GM18870 (cell line): ENCODE measurements around the gene RAI1.
A peak's percentile ranks its signal among the peaks of the same experiment; 100 is the strongest.

Source experiments
- ATAC-seq: cut with Tn5 transposase; IDR thresholded peaks from one replicate; pipeline ENCODE4 v1.9.1; 2021; ENCODE audit warnings: moderate library complexity; ENCODE audit not compliant: unreplicated experiment

RAI1 gene

DNA sequence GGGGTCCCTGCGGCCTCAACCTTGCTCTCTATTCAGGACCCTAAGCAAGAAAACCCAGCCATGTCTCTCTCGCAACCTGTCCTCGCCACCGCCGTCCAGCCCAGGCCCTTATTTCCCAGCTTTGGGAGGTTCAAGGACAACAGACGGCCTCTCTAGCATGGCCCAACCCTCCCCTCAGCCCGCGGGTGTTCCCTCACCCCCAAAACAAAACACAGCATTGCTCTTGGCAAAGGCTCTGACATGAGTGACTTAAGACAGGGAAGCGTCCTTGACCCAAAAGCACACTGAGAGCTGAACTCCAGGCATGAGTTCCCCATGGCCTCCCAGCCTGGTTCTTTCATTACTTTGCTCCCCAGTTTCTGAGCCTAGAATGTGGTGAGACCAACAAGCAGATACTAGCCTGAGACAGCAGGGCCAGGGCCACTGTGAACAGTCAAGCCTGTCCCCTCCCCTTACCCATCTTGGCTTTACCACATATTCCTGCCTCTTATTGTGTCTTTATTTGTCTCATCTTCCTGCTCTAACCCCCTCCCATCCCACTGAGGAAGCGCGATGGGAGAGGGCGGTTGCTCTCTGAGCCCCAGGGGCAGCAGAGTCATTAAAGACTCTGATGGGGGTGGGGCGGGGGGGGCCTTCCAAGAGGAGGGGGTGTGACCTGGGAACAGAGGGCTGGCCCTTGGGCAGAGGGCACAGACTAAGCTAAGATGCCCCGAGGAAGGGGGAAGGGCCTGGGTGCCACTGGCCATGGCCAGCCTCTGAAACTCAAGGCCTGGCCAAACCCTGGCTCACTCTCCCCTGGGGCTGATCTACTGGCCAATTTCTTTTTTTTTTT lies 143.7 kb downstream of the RAI1 start:
- no peak for ATAC-seq

DNA sequence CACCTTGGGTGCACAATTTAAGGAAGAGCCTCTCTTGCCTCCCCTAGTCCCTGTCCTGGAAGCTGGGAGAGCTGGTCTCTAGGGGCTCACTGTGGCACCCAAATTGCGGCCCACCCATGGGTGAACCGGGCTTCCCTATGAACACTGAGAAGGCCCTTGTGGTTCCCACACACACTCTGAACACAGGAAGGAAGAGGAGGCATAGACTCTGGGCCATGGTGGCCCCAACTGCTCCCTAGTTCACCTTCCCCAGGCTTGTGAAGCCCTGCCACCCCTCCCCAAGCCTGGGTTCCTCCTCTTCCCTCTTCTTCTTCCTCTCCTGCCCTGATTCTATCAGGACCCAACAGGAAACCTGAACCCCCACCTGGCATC lies 145.1 kb downstream of the RAI1 start:
- no peak for ATAC-seq

DNA sequence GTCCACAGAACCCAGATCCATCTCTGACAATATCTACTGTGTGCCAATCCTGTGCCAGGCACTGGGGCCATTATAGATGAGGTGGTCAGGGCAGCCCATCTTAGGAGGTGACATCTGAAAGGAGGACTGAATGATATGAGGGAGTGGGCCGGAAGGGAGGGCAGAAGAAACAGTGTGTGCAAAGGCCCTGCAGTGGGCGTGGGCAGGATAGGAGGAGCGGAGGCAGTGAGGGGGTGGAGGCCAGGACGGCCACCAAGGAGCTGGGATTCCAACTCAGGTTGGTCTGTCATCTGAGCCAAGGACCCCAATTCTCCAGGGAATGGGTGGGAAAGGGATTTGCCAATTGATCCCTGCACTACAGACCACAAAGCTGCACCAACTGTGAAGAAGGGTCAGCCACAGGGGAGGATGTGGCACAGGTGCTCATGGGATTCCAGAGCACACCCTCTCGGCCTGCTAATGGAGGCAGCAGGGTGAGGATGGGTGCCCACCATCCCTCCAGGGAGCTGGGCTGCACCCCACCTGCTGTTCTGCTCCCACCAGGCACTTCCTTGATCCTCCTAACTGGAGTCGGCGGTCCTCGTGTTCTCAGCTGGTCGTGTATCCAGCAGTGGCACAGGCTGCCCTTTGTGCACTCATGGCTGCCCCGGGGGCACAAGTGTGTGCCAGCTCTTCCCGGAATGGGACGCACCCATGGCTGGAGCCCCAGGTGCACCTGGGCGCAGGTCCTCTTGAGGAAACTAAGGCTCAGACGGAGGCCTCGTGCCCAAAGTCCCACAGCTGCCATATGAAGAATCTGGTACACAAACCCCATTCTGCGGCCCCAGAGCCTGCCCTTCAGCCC lies 145.9 kb downstream of the RAI1 start:
- ATAC-seq: no peak

DNA sequence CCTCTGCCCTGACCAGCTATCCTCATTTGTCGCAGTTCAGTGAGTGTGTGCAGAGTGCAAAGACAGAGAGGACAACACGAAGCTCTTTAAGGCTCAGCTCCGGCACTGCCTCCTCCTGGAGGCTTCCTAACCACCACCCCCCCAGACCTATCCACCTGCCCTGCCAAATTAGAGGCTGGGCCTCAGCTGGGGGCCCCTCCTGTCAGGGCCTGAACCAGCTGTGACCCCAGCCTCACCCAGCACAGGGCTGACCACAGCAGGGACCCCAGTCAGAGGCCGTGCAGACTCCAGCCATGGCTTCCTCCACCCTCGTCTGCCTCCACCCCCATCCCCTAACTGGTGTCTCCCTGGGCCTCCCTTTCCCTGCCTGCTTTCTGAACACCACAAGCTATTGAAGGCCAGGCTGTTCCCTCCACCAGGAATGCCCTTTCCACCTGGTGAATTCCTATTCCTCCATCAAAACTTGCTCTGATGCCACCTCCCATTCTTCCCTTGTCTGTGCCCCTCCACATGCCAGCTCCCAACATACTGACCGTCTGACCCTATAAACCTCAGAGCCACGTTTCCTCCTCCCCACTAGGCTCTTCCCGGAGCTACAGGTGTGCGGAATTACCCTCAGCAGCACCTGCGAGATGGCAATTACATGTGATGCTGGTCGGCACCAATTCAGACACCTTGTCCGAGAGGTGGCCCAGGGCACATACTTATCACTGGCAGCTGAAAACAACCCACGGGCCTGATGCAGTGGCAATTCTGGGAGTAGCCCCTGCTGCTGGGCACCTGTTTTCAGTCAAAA lies 146.8 kb downstream of the RAI1 start:
- ATAC-seq: no peak

DNA sequence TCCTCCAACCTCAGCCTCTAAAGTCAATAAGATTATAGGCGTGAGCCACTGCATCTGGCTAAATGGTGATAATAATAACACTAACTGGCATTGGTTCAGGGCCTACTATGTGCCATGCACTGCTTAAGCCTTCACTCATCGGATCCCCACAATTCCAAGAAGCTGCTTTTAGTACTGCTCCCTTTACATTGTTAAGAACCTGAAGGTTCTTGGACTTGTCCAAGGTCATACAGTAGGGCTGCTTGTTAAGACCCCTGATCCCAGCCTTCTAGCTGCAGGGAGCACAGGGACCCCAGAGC lies 149.0 kb downstream of the RAI1 start:
- no peak for ATAC-seq

DNA sequence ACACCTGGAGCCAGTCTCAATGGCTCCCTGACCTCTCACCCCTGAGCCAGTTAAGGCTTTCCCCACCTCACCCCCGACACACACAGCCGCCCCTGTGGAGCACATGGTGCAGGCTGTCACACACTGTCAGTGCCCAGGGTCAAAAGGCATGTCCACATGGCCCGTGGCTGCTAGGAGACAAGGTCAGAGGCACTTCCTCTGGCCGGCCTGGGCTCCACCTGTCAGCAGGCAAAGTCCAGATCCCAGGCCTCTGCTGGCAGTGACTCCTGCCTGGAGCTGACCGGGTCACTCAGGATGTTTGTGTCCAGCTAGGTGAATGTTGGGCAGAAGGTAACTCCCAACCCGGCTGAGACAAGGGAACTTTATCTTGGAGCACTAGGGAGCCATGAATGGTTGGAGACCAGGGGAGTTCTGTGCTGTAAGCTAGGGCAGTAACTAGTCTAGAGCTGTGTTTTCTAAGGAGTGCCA lies 149.5 kb downstream of the RAI1 start:
- no peak for ATAC-seq

DNA sequence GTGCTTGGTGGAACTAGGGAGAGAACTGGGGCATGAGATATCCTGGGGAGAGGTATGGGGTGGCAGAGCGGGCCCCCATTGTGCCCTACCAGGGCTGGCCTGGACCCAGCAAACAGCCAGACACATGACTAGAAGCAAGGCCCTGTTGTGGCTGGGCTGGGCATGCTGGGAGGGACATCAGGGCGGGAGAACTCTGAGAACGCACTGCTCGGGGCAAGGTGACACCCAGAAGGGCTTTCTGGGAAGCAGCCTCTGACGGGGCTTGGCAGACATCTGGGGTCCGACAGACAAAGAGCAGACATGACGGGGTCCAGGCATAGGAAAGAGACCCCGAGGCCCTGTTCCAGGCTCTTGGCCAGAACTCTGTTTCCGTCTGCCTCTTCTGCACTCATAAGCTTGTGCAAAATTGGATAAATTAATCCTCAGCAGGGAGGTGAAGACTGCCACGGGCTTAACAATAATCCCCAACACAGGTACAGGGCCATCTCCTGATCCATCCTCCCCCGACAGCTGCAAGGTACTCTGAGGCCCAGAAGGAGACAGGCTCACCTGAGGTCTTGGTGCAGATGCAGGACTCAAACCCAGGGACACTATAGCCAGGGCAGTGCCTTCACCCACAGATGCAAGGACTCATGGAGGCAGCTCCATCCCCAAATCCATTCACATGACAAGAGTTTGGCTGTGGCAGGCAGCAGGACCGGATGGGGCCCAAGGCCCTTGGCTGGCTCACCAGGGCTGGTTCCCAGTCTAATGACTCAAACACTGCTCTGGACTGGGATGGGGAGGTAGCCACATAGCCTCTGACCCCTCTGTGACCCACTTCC lies 150.2 kb downstream of the RAI1 start:
- no peak for ATAC-seq

DNA sequence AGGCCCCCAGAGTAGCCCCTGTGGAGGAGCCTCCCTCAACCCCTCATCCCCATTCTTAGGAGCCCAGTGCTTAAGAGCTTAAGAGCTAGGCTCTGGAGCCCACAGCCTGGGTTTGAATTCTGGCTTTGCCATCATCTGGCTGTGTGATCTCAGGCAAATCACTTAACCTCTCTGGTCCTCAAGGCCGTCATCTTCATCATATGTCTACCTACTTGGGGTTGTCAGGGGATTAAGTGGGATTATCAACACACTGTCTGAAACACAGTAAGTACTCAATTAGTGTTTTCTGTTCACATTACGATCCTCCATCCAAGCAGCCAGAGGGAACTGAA lies 150.7 kb downstream of the RAI1 start:
- ATAC-seq: no peak

DNA sequence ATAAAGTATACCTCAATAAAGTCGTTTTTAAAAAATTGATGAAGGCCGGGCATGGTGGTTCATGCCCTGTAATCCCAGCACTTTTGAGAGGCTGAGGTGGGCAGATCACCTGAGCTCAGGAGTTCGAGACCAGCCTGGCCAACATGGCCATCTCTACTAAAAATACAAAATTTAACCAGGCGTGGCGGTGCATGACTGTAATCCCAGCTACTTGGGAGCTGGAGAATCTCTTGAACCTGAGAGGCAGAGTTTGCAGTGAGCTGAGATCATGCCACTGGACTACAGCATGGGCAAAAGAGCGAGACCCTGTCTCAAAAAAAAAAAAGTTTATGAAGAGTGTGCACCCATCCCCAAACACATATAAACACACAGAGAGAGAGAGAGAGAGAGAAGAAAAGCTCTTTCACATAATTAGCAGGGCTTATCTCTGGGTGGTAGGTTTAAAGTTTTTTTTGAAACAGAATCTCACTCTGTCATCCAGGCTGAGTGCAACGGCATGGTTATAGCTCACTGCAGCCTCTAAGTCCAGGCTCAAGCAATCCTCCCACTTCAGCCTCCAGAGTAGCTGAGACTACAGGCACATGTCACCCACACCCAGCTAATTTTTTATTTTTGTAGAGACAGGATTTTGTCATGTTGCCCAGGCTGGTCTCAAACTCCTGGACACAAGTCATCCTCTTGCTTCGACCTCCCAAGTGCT lies 152.6 kb downstream of the RAI1 start:
- ATAC-seq: no peak

DNA sequence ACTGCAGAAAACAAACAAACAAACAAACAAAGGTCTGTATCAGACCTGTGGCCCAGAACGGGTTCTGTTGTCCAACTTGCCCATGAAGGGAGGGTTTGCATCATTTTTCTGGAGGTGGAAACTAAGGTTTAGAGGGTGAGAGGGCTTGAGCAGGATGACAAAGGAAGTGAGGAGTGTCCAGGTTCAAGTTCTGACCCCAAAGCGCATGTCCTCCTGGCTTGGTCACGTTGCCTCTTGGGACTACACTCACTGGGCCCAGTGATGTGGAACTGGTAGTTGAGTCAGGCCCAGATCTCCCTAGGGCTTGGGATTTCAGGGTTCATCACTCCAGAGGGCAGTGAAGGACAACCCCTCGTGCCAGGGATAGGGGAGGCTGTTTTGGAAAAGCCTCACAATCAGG lies 153.7 kb downstream of the RAI1 start:
- ATAC-seq: no peak

DNA sequence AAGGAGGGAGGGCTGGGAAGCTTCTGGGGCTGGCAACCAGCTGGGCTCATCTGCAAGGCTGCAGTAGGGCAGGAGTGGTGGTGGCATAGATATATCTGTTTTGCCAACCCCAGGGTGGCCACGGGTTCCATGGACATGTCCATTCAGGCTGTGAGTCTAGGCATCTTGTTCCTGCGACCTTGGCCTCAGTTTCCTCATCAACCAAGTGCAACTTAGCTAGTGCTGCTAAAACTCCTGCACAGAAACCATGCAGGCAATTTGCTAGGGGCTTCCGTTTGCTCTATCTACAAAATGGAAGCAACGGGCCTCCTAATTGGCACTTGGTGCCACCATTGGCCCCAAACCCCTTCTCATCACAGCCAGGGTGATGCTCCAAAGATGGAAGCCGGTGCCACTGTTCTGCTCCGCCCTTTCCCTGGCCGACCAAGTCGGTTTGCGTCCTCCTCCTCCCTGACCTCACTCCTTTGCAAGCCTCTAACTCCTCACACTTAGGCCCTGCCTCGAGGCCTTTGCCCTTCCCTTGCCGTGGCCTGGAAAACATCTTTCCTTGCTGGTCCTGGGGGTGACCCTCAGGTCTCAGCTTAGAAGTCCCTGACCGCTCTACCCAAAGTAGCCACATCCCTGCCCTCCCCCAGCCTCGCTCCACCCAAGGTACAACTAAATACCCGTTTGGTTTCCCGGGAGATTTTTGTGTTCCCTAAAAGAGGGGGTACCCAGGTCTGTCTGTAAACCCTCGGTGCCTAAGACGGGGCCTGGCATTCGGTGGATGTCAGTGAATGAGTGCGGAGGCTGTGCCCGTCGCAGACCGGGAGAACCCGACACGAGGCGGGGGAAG lies 154.4 kb downstream of the RAI1 start:
- ATAC-seq: peak; percentile 3

DNA sequence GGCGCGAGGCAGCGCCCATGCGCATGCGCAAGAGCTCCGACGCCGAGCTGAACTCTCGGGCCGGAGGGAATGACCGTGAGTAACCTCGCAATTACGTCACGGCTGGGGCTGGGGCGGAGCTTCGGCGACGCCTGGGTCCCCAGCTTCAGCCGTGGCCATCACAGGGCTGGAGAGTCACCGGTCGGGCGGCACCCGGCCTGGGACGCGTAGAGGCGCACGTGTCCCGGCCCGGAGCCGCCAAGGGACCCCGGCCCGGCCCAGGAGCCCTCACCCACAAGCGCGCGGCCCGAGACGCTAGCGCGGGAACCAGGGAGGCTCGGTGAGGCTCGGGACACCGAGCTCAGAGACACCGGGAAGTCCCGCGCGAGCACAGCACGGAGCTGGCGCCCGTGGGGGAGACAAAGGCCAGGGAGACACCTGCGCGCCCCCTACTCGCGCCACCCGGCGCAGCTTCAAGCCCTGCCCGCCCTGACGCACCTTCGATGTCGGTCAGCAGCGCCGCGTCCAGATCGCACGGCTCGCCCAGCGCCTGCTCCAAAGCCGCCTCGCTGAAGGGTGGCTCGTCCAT lies 155.1 kb downstream of the RAI1 start:
- peak; percentile 41 for ATAC-seq

DNA sequence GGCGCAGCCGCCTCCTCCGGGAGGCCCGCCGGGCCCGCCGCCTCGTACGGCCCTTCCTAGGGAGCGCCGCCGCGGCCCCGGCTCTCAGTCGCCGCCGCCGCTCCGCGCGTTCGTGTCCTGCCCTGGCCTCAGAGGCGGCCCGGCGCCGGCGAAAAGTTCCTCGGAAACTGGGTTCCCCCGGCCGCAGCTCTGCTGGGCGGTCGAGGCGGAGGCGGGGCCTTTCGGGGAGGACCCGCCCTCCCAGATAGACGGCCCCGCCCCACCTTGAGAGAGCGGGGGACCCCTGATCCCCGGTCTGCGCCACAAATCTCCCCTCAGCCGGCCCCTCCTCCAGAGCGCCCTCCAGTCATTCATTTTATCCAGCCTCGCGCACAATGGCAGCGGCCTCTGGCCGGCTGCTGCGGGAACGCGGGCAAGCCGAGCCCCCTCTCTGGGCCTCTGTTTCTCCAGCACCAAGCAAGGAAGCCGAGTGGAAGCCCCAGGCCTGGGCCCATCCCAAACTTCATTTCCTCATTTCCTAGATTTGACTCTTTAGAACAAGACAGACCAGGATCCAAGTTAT lies 155.6 kb downstream of the RAI1 start, which contains the start of gene SREBF1:
Gene SREBF1, minus strand, starts transcription at position 169 of the 562 bp plus-strand sequence. CDS start 169 bp downstream, outside the sequence.
- peak; percentile 4 for ATAC-seq

DNA sequence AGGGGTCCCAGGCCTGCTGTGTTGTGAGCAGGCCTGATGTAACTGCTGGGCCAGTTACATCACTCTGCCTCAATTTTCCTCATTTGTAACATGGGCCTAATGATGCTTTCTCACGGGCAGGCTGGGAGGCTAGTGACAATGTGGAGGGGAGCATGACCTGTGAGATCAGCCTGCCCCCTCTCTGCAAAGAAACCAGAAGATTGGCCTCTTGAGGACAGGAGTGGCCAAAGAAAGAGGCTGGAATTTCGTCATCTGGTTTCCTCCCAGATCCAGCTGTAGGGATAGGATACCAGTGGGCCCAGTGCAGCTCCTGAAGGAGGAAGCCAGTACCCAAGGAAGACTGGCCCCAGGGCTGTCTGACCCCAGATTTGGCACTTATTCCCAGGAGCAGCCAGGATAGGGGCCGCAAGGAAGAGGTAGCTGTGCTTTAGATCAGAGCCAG lies 156.1 kb downstream of the RAI1 start:
- ATAC-seq: no peak

DNA sequence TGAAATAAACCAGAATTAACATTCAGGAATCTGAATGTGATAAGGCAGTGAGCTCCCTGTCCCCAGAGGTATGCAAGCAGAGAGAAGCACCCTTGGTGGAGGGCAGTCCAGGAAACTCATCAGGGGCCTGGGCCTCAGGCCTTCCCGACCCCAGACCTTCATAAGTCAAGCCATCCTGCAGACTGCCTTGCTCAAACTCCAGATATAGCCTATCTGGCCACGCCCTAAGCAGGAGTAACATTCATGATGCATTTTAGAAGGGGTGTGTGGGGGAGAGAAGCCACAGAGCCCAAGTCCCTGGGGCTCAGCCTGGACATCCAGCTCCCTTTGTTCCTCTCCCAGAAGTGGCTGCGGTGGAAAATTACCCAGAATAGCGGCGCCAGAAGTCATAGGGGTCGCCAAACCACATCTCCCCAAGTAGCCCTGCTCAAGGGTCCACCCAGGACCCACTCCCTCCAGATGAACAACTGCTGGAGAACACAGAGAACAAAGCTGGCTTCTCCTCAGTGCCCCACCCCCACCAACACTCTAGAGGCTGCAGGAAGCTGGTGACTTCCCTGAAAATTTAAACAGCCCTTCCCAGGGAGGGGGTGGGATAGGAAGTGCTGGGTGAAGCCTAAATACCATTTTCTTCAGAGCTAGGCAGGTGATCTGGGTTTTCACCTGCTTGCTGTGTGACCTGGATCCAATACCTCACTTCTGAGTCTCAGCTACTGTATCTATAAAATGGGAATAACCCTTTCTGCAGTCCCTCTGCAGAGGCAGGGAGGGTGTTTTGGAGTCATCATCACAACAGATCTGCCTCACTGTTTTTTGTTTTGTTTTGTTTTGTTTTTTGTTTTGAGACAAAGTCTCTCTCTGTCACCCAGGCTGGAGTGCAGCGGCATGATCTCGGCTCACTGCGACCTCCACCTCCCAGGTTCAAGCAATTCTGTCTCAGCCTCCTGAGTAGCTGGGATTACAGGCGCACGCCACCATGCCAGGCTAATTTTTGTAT lies 157.0 kb downstream of the RAI1 start:
- no peak for ATAC-seq

DNA sequence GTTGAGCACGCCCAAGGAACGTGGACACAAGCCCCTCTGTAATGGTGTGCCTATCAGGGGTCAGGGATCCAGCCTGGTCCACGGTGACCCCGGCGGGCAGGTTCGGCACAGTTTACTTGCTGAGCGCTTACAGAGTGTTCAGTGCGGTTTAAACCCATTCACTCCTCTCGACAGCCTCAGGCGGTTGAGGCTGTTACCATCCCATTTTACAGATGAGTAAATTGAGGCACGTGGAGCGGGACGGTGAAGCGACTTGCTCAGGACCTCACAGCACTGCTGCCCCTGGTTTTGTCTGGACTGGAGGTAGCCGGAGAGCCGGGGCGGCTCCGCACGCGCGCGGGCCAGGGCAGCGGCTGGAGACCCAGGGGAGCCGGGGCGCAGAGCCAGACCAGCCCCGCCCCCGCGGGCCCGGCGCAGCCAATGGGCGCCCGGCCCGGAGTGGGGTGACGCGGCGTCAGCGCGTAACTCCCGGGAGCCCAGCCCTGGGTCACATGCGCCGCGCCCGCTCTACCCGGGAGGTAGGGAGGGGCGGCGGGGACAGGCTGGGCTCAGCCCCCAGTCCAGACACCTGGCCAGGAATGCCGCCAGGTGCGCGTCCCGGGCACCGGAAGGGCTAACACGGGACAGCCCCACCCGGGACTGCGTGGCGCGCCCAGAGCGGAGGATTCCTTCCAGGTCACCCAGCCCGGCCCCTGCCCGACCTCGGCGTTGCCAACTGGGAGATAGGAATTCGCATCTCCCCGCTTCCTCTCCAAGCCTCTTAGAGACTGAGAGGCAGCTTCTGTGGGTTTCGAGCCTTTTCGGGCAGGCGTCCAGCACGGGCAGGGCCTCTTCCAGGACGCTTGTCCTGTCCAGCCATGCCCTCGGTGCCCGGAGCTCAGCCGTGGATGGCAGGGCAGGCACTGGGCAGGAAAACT lies 158.8 kb downstream of the RAI1 start:
- no peak for ATAC-seq
